Measurements from ENCODE around the gene PARM1.

The PARM1 gene

DNA sequence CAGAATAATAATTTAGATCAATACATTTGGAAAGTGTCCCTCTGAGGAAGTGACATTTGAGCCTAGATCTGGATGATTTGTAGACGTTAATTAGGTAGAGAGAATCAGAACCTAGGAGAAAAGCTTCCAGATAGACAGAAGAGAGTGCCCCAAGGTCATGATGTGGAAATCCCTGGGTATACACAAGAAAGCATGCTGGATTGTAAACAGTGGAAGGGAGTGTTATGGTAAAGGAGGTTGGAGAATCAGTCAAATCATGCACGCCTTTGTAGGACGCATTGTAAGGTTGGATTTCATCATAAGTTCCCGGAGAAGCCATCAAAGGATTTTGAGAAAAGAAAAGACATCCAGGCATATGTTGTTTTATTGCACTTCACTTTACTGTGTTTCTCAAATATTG lies 156.3 kb downstream of the PARM1 start:
- H3K27ac ChIP-seq (ENCODE audit: low read length): no peak overlapping the region
- H3K9me3 ChIP-seq (ENCODE audit: control insufficient read depth in 1 of 2, low read length in 2 of 2): no peaks in the 10 kb centered on the region
- H3K27me3 ChIP-seq (ENCODE audit: low read depth, low read length): no peaks in the 10 kb centered on the region
- no peaks in the 10 kb centered on the region for H3K4me1 ChIP-seq (ENCODE audit: control insufficient read depth in 1 of 2, insufficient read depth in 2 of 2, low read length in 2 of 2)
- H3K36me3 ChIP-seq (ENCODE audit: control insufficient read depth in 1 of 2, insufficient read depth in 2 of 2, low read length in 2 of 2): no peaks in the 10 kb centered on the region
- no peak overlapping the region for H3K4me3 ChIP-seq (ENCODE audit: low read depth in 1 of 2, low read length in 2 of 2)

DNA sequence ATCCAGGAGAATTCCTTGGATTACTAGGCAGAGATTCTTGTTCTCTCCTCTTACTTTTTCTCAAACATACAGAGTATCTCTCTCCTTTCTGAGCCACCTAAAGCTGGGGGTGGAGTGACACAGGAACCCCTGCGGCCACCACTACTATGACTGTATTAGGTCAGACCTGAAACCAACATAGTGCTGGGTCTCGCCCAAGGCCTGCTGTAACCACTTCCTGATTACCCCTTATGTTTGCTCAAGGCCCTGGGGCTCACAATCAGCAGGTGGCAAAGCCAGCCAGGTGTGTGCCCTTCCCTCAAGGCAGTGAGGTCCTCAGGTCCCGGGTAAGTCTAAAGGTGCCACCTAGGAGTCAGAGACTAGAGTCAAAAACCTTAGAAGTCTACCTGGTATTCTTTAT lies 166.4 kb downstream of the PARM1 start:
- H3K9me3 ChIP-seq (ENCODE audit: control insufficient read depth in 1 of 2, low read length in 2 of 2): peaks cover 0 to 14% of the 10 kb centered on the region in 2 donors
- no peaks in the 10 kb centered on the region for H3K27me3 ChIP-seq (ENCODE audit: low read depth, low read length)
- no peaks in the 10 kb centered on the region for H3K36me3 ChIP-seq (ENCODE audit: control insufficient read depth in 1 of 2, insufficient read depth in 2 of 2, low read length in 2 of 2)
- no peak overlapping the region for H3K27ac ChIP-seq (ENCODE audit: low read length)
- no peak overlapping the region for H3K4me3 ChIP-seq (ENCODE audit: low read depth in 1 of 2, low read length in 2 of 2)
- H3K4me1 ChIP-seq (ENCODE audit: control insufficient read depth in 1 of 2, insufficient read depth in 2 of 2, low read length in 2 of 2): no peaks in the 10 kb centered on the region
